ENCODE measurements around the gene RAVER2. TPM values are rescaled to one million over a fixed set of nuclear protein-coding genes. Genes with fewer than 3 reads are reported as not detected.

Gene RAVER2
- total and polyA plus RNA-seq, 2 donors (not counting 3 experiments of a cell fraction or from before 2014, with no cell fraction given), result 6.0 to 13.9 TPM

DNA sequence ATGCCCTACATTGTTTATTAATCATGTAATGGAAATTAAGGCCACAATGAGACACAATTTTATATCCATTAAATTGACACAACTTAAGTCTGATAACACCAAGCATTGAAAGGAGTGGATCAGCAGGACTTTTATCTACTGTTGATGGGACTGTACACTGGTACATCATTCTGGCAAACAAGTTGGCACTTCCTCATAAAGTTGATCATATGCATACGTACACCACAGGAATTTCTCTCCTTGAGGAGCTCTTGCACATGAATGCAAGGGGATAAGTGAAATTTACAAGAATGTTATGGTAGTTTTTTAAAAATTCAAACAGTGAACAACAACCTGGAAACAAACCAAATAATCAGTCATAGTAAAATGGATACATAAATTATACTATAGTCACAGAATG, 20.1 kb downstream of the RAVER2 start:
- intact Hi-C loops (cut with micrococcal nuclease) (no loop called here), dilution Hi-C loops (cut with MboI; ENCODE audit: extremely low pct_ligation_motif_present, low sequenced_read_pairs) (no loop called here)
- Histone ChIP-seq H3K9me1 (replicated peaks; ENCODE audit: control insufficient read depth, extremely low read depth, insufficient read depth, low read length) (no peaks in the 10 kb centered on the region), H3K79me2 (ENCODE audit: control insufficient read depth, insufficient read depth, low read length) (no peaks in the 10 kb centered on the region), H3K27me3 (ENCODE audit: control insufficient read depth in 2 of 2, insufficient read depth in 2 of 2, low read length in 2 of 2) (no peaks in the 10 kb centered on the region), H4K20me1 (replicated peaks; ENCODE audit: control insufficient read depth, extremely low read depth, insufficient read depth, low read length) (no peaks in the 10 kb centered on the region), H3K9me3 (replicated peaks; ENCODE audit: control insufficient read depth, insufficient read depth, low read length) (no peaks in the 10 kb centered on the region), H2AFZ (ENCODE audit: low read depth, low read length) (no peak overlapping the region), H3K4me2 (ENCODE audit: insufficient read depth, low read length) (no peak overlapping the region), H3K4me3 (replicated peaks in 1 of 3; ENCODE audit: insufficient read depth in 1 of 3, low read depth in 1 of 3, low read length in 3 of 3) (no peak overlapping the region), H3K36me3 (ENCODE audit: control insufficient read depth in 2 of 2, extremely low read depth in 1 of 2, insufficient read depth in 2 of 2, low read length in 2 of 2) (no peaks in the 10 kb centered on the region), H3K9ac (replicated peaks; ENCODE audit: extremely low read depth, insufficient read depth, low read length) (no peak overlapping the region), H3K27ac (ENCODE audit: insufficient read depth, low read depth, low read length) (no peak overlapping the region), H3K4me1 (ENCODE audit: control insufficient read depth, extremely low read depth, insufficient read depth, low read length) (no peaks in the 10 kb centered on the region)
- no peak for FAIRE-seq
- TF ChIP-seq GATA2 (IDR thresholded peaks at IDR 0.05; ENCODE audit: insufficient read depth, insufficient read length, low read depth, low read length) (no peak), FOS (IDR thresholded peaks at IDR 0.05; ENCODE audit: borderline replicate concordance, insufficient read depth, low read length) (no peak), CTCF (IDR thresholded peaks at IDR 0.05; ENCODE audit: extremely low read depth in 1 of 2, insufficient read depth in 1 of 2, low read depth in 1 of 2, low read length in 2 of 2) (no peak), MAX (IDR thresholded peaks at IDR 0.05; ENCODE audit: insufficient read depth, insufficient read length) (no peak), EZH2 (IDR thresholded peaks at IDR 0.05; ENCODE audit: borderline replicate concordance, low read depth, low read length, severe bottlenecking) (no peak), POLR2AphosphoS5 (IDR thresholded peaks at IDR 0.05; ENCODE audit: insufficient read depth, low read depth, low read length) (no peak), POLR2A (IDR thresholded peaks at IDR 0.05; ENCODE audit: low read depth, low read length) (no peak), MYC (IDR thresholded peaks at IDR 0.05; ENCODE audit: low read depth, low read length) (no peak), JUN (IDR thresholded peaks at IDR 0.05; ENCODE audit: borderline replicate concordance, insufficient read depth, insufficient read length, low read depth) (no peak)
- POLR2A ChIA-PET, result no interaction called here
- no TSS peak for BruUV-seq (replicated peaks)
- DNase-seq (ENCODE audit: low read depth, low spot score), result no peak
- CTCF ChIA-PET, result no interaction called here
